SK-N-SH (cell line): ENCODE results near the gene RPL11. TPM values are rescaled to one million over a fixed set of nuclear protein-coding genes. Genes with fewer than 3 reads are reported as not detected.
A peak's percentile ranks its signal among the peaks of the same experiment; 100 is the strongest.
"Not testable (repeated sequence)": the region's sequence is repeated elsewhere in the genome, so short reads cannot be mapped to it uniquely, and the experiment has no call there.

ENCODE experiments used
- CTCF ChIA-PET: fragments of 300-600, 350-600 bp; formaldehyde crosslinking; extraction: SDS; loops from one replicate; lab custom pipeline; 2021; lab: Yijun Ruan, JAX
- POLR2A ChIA-PET: fragments of 350-600 bp; sonication (Branson Sonifier 250); formaldehyde crosslinking; extraction: SDS; loops from one replicate; lab custom pipeline; 2020; ENCODE audit warnings: antibody characterized with exemption, inconsistent platforms; lab: Yijun Ruan, JAX
- DNase-seq: peaks from one replicate; pipeline ENCODE4 v3.0.0; 2012
- H2AFZ ChIP-seq: fragments of 200-600 bp; sonication (generic); 2 replicates; pipeline ENCODE4 v1.8.1; 2016; ENCODE audit warnings: antibody characterized with exemption, mild to moderate bottlenecking, low read depth
- H3F3A ChIP-seq: fragments of 200-600 bp; sonication (generic); replicated peaks from 2 replicates; pipeline ENCODE3; 2016; ENCODE audit warnings: antibody characterized with exemption, mild to moderate bottlenecking; ENCODE audit not compliant: insufficient read depth
- H3K27ac ChIP-seq, 2 experiments: fragments of 200-500 bp in 1 of 2; fragments of 200-600 bp in 1 of 2; sonication (Bioruptor generic) in 1 of 2; sonication (generic), shearing (Covaris generic) in 1 of 2; 2 replicates each; pipeline versions ENCODE4 v1.5.1 to v1.6.1; 2014 to 2016; ENCODE audit warnings: low read depth in 2 of 2, inconsistent platforms in 1 of 2, low read length in 1 of 2, mild to moderate bottlenecking in 1 of 2, mixed read lengths in 1 of 2
- H3K27me3 ChIP-seq: fragments of 200-600 bp; sonication (generic), shearing (Covaris generic); 2 replicates; pipeline ENCODE4 v1.6.1; 2016; ENCODE audit warnings: mixed run types; ENCODE audit not compliant: insufficient read depth
- H3K36me3 ChIP-seq, 2 experiments: fragments of 200-500 bp in 1 of 2; fragments of 200-600 bp in 1 of 2; sonication (Bioruptor generic) in 1 of 2; sonication (generic) in 1 of 2; replicated peaks in 1 of 2; 2 replicates each; pipeline versions ENCODE3 to v1.5.1; 2014 to 2016; ENCODE audit warnings: low read length in 1 of 2, mild to moderate bottlenecking in 1 of 2; ENCODE audit not compliant: insufficient read depth in 2 of 2, control insufficient read depth in 1 of 2
- H3K4me1 ChIP-seq, 2 experiments: fragments of 200-500 bp in 1 of 2; fragments of 200-600 bp in 1 of 2; sonication (Bioruptor generic) in 1 of 2; sonication (generic), shearing (Covaris generic) in 1 of 2; 2 replicates each; pipeline versions ENCODE4 v1.5.1 to v1.6.1; 2014 to 2016; ENCODE audit warnings: low read depth in 1 of 2, low read length in 1 of 2, mixed run types in 1 of 2; ENCODE audit not compliant: insufficient read depth in 2 of 2, control insufficient read depth in 1 of 2
- H3K4me2 ChIP-seq: fragments of 200-600 bp; sonication (generic), shearing (Covaris generic); 2 replicates; pipeline ENCODE4 v1.6.1; 2017; ENCODE audit warnings: mixed run types
- H3K4me3 ChIP-seq, 2 experiments: fragments of 200-500 bp in 1 of 2; fragments of 200-600 bp in 1 of 2; sonication (Bioruptor generic) in 1 of 2; sonication (generic), shearing (Covaris generic) in 1 of 2; 2 replicates each; pipeline versions ENCODE4 v1.5.1 to v1.8.1; 2014 to 2016; ENCODE audit warnings: low read depth in 2 of 2, inconsistent platforms in 1 of 2, low read length in 1 of 2, mild to moderate bottlenecking in 1 of 2, mixed read lengths in 1 of 2, moderate library complexity in 1 of 2
- H3K79me2 ChIP-seq: fragments of 200-600 bp; sonication (generic); 2 replicates; pipeline ENCODE4 v1.8.1; 2017; ENCODE audit warnings: mild to moderate bottlenecking; ENCODE audit not compliant: insufficient read depth
- H3K9ac ChIP-seq: fragments of 200-600 bp; sonication (generic); 2 replicates; pipeline ENCODE4 v1.6.1; 2017; ENCODE audit warnings: mixed run types
- H3K9me2 ChIP-seq: fragments of 200-600 bp; sonication (generic); 2 replicates; pipeline ENCODE4 v1.6.1; 2017; ENCODE audit warnings: mixed run types
- H3K9me3 ChIP-seq: fragments of 200-600 bp; sonication (generic); 2 replicates; pipeline ENCODE4 v1.6.1; 2017; ENCODE audit warnings: mixed run types, mild to moderate bottlenecking, moderate library complexity
- H4K20me1 ChIP-seq: fragments of 200-600 bp; sonication (generic); 2 replicates; pipeline ENCODE4 v1.6.1; 2017; ENCODE audit warnings: mild to moderate bottlenecking, mixed run types; ENCODE audit not compliant: insufficient read depth
- CHD2 ChIP-seq: fragments of 150-350 bp; IDR thresholded peaks from 2 replicates; pipeline ENCODE4 v1.6.1; 2018; ENCODE audit warnings: low read length; ENCODE audit not compliant: partially characterized antibody
- ELF1 ChIP-seq: IDR thresholded peaks from 2 replicates; pipeline ENCODE4 v1.4.0; 2012
- FOSL2 ChIP-seq: IDR thresholded peaks from 2 replicates; pipeline ENCODE4 v1.4.0; 2012; ENCODE audit warnings: low read depth, mild to moderate bottlenecking, moderate library complexity, borderline replicate concordance
- FOXM1 ChIP-seq: IDR thresholded peaks from 2 replicates; pipeline ENCODE4 v1.4.0; 2012; ENCODE audit warnings: low read depth, mild to moderate bottlenecking
- GATA2 ChIP-seq: sonication (generic); formaldehyde crosslinking; IDR thresholded peaks from 2 replicates; pipeline ENCODE4 v1.5.0; 2020; ENCODE audit warnings: mild to moderate bottlenecking, missing genetic modification reagents
- JUND ChIP-seq: IDR thresholded peaks from 2 replicates; pipeline ENCODE4 v1.4.0; 2012
- NFIC ChIP-seq: IDR thresholded peaks from 2 replicates; pipeline ENCODE4 v1.4.0; 2012; ENCODE audit warnings: borderline replicate concordance
- POLR2AphosphoS5 ChIP-seq: IDR thresholded peaks from 2 replicates; pipeline ENCODE4 v1.6.1; 2012; ENCODE audit warnings: low read depth, low read length
- REST ChIP-seq: IDR thresholded peaks from 2 replicates; pipeline ENCODE4 v1.6.1; 2012; ENCODE audit warnings: mild to moderate bottlenecking, low read depth, low read length, moderate library complexity
- SMC3 ChIP-seq: IDR thresholded peaks from 2 replicates; pipeline ENCODE4 v1.6.1; 2012; ENCODE audit warnings: low read depth, low read length, improper control_type of control experiment
- USF2 ChIP-seq: fragments of 150-350 bp; IDR thresholded peaks from 2 replicates; pipeline ENCODE4 v1.6.1; 2017; ENCODE audit warnings: antibody characterized with exemption, low read length, low read depth, borderline replicate concordance
- ZBTB33 ChIP-seq: IDR thresholded peaks from 2 replicates; pipeline ENCODE4 v1.4.0; 2012; ENCODE audit warnings: low read depth, borderline replicate concordance
- WGBS: methylation state at CpG from one replicate; pipeline ENCODE4 v1.1.6; 2017; ENCODE audit warnings: low lambda C conversion rate; 5-methylcytosine and 5-hydroxymethylcytosine counted together
- polyA plus RNA-seq, 3 experiments: library from polyadenylated mRNA; depleted of rRNA; stranded (reverse); fragments of >200 nt; gene quantifications; 2 replicates each; pipeline ENCODE4 v1.2.3, GENCODE V29; 2012

RPL11 gene
- polyA plus RNA-seq, 1 of the 3 experiments (the other 2 are of a cell fraction), result 2,255 TPM

- no peak for DNase-seq
These were observed 41.0 kb downstream of the RPL11 start for GRCh38 chr1:23732363-23733224.

GRCh38 chr1:23733281-23733680, 41.7 kb downstream of the RPL11 start:
- H3K27ac ChIP-seq, DNase-seq, H3K4me1 ChIP-seq, H3K36me3 ChIP-seq, POLR2A ChIA-PET, H3K4me3 ChIP-seq, H3K9me3 ChIP-seq, H3K79me2 ChIP-seq, H3K4me2 ChIP-seq, H2AFZ ChIP-seq, H3F3A ChIP-seq, H3K9ac ChIP-seq, H3K9me2 ChIP-seq, H4K20me1 ChIP-seq, H3K27me3 ChIP-seq, CTCF ChIA-PET: not testable (repeated sequence)
- 97% methylated on average over 5 of the region's 5 CpGs for WGBS

More at GRCh38 chr1:23732363-23733224, 41.0 kb downstream of the RPL11 start:
- Histone ChIP-seq H3K9me2 (no peaks in the 10 kb centered on the region), H3K4me1 (0 out of 4 replicates have a peak, but pooled peaks cover 0 to 5% of the 10 kb centered on the region in 2 experiments), H3K27me3 (no peaks in the 10 kb centered on the region), H3K27ac (no peak overlapping the region), H3K36me3 (no peaks in the 10 kb centered on the region), H3F3A (no peaks in the 10 kb centered on the region), H3K79me2 (peaks cover 9% of the 10 kb centered on the region; the same call in 1 of the 2 replicates), H4K20me1 (no peaks in the 10 kb centered on the region), H3K4me2 (no peak overlapping the region), H3K9ac (no peak overlapping the region), H2AFZ (no peak overlapping the region), H3K9me3 (no peaks in the 10 kb centered on the region), H3K4me3 (no peak overlapping the region)
- ChIA-PET POLR2A (no interaction called here), CTCF (interaction anchor here (1.2 kb wide), 1 partner anchor 19 kb away, joined by 3 read pairs; no protein-coding TSS in a partner anchor)
- WGBS, result 96% methylated on average over 10 of the region's 10 CpGs
- no peak for TF ChIP-seq NFIC
- no peak for TF ChIP-seq CHD2
- TF ChIP-seq FOXM1, result no peak
- no peak for TF ChIP-seq POLR2AphosphoS5
- TF ChIP-seq JUND, result peak; percentile 26; the same call in 1 of the 2 replicates
- TF ChIP-seq FOSL2, result 0 out of 2 replicates have a peak, but pooled peaks have one; percentile 26

- H3K9me2 ChIP-seq, result no peaks in the 10 kb centered on the region
- 0 out of 4 replicates have a peak, but pooled peaks cover 0 to 5% of the 10 kb centered on the region in 2 experiments for H3K4me1 ChIP-seq
- no peak overlapping the region for H3K27ac ChIP-seq
- H3K4me2 ChIP-seq, result no peak overlapping the region
- POLR2A ChIA-PET, result no interaction called here
- H3K36me3 ChIP-seq, result no peaks in the 10 kb centered on the region
- H3K4me3 ChIP-seq, result no peak overlapping the region
- no peaks in the 10 kb centered on the region for H4K20me1 ChIP-seq
- no peak overlapping the region for H2AFZ ChIP-seq
- WGBS, result 94% methylated on average over 7 of the region's 7 CpGs
- no peaks in the 10 kb centered on the region for H3K27me3 ChIP-seq
- CTCF ChIA-PET, result interaction anchor here (1.0 kb wide), 1 partner anchor 79 kb away, joined by 3 read pairs; no protein-coding TSS in a partner anchor
- H3K79me2 ChIP-seq, result no peaks in the 10 kb centered on the region; the same call in 1 of the 2 replicates
- DNase-seq, result no peak
- no peaks in the 10 kb centered on the region for H3K9me3 ChIP-seq
- no peak overlapping the region for H3K9ac ChIP-seq
- H3F3A ChIP-seq, result peaks cover 1% of the 10 kb centered on the region
- TF ChIP-seq ELF1 (no peak), GATA2 (CRISPR knock-in tag) (no peak), ZBTB33 (no peak), FOXM1 (no peak), FOSL2 (no peak), SMC3 (no peak), JUND (no peak), REST (no peak), CHD2 (no peak), USF2 (no peak)
These were observed 45.0 kb downstream of the RPL11 start for GRCh38 chr1:23736437-23737134.
